GM15510 (cell line): ENCODE results near the gene SHISA9.

Source experiments
- POLR2A ChIP-seq: IDR thresholded peaks from 3 replicates; pipeline ENCODE4 v1.6.1; 2011; ENCODE audit warnings: borderline replicate concordance; ENCODE audit not compliant: insufficient read length; ENCODE audit errors: extremely low read depth

The SHISA9 gene

GRCh38 chr16:13234999-13235398, 333.6 kb downstream of the SHISA9 start:
- no peak for TF ChIP-seq POLR2A

GRCh38 chr16:13236308-13236707, 334.9 kb downstream of the SHISA9 start:
- no peak for TF ChIP-seq POLR2A

GRCh38 chr16:13238182-13238581, 336.8 kb downstream of the SHISA9 start:
- TF ChIP-seq POLR2A = no peak

DNA sequence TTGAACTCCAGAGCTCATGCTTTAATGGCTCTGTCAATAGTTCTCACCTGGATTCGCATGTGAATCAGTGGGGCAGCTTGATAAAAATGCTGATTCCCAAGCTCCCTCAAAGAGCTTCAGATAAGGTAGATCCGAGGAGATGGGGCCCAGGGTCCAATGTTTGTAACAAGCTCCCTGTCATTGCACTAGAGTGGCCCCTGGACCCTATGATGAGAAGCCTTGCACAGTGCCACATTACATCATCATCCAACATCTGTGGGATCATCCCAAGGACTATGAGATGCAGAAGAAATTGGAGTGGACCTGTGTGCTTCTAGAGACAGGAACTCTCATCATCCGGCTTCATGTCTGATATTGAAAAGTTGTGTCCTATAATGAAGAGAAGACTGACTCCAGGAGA, 340.8 kb downstream of the SHISA9 start:
- no peak for TF ChIP-seq POLR2A

- no peak for TF ChIP-seq POLR2A
Observed at GRCh38 chr16:13244770-13245169, 343.4 kb downstream of the SHISA9 start.

DNA sequence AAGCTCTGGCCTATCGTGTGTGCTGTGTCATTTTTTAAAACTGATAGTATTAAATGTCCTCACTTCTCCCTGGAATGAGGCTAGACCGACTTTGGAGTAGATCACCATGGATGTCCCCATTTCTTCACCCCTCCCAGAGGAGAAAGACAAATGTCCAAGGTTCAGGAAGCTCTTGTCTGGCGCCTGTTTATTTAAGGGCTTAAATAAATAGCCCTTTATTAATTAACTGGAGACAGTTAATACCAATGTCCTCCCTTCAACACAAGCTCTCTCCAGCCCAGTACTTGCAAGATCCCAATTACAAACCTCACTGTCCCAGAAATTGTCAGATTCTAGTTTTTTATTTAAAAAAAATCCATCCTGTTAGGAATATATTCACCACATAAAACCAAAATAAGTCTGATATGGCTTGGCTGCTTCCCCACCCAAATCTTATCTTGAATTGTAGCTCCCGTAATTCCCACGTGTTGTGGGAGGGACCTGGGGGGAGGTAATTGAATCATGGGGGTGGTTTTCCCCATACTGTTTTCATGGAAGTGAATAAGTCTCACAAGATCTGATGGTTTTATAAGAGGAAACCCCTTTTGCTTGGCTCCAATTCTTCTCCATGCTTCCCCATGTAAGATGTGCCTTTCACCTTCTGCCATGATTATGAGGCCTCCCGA, 344.4 kb downstream of the SHISA9 start:
- TF ChIP-seq POLR2A = no peak

DNA sequence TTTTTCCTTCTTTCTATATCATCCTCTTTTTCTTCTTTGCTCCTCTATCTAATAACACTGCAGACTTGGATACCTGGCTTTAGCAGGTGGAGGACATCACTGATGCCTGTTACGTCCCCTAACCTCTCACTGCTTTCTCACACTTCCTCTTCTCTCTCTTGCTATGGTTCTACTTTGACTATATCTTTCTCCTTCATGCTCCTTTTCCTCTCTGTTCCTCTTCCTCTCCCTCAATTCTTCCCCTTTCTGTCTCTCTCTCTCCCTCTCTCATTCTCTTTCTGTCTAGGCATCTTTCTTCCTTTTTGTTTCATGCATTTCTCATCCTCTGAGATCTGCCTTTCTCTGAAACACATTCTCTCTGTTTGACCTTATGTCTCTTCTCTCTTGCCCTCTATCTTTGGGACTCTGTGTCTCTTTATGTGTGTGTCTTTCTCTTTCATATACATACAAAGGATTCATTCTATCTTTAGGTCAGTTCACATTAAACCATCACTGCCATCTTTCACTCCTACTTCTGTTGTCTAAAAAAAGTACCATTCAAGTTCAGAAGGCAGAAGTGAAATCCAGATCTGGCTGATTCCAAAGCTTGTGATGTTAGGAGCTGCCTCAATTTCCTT, 353.7 kb downstream of the SHISA9 start:
- no peak for TF ChIP-seq POLR2A

GRCh38 chr16:13262270-13263090, 361.1 kb downstream of the SHISA9 start:
- TF ChIP-seq POLR2A = no peak

- no peak for TF ChIP-seq POLR2A
Observed at GRCh38 chr16:13264749-13265552, 363.6 kb downstream of the SHISA9 start.

DNA sequence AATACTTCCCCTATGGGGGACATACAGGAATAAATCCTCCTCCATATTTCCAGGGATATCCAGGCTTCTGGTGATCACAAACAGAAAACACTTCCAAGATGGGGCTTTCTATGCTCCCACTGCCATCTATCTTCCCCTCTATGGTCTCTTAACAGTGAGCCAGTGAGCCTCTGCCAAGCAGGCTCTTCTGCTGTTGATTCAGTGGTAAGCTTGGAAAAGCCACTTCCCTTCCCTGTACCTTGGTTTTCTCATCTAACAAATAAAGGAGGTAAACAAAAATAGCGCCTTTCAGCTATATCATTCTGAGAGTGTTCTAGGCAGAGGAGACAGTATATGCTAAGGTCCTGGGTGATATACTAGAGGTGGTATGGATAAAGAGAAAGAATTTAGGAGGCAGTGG, 368.0 kb downstream of the SHISA9 start:
- TF ChIP-seq POLR2A = no peak

GRCh38 chr16:13269905-13270528, 368.6 kb downstream of the SHISA9 start:
- no peak for TF ChIP-seq POLR2A

GRCh38 chr16:13270602-13271001, 369.2 kb downstream of the SHISA9 start:
- no peak for TF ChIP-seq POLR2A

- no peak for TF ChIP-seq POLR2A
Observed at GRCh38 chr16:13289515-13289914, 388.1 kb downstream of the SHISA9 start.
